AML-193 (cell line): ENCODE results near the gene ZFYVE27.
"Not testable (repeated sequence)": the region's sequence is repeated elsewhere in the genome, so short reads cannot be mapped to it uniquely, and the experiment has no call there.

Experiments
- DNase-seq, 2 experiments: peaks; one replicate each; lab custom pipeline; 2025; lab: John Stamatoyannopoulos, UW

ZFYVE27 gene, protein sequence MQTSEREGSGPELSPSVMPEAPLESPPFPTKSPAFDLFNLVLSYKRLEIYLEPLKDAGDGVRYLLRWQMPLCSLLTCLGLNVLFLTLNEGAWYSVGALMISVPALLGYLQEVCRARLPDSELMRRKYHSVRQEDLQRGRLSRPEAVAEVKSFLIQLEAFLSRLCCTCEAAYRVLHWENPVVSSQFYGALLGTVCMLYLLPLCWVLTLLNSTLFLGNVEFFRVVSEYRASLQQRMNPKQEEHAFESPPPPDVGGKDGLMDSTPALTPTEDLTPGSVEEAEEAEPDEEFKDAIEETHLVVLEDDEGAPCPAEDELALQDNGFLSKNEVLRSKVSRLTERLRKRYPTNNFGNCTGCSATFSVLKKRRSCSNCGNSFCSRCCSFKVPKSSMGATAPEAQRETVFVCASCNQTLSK

DNA sequence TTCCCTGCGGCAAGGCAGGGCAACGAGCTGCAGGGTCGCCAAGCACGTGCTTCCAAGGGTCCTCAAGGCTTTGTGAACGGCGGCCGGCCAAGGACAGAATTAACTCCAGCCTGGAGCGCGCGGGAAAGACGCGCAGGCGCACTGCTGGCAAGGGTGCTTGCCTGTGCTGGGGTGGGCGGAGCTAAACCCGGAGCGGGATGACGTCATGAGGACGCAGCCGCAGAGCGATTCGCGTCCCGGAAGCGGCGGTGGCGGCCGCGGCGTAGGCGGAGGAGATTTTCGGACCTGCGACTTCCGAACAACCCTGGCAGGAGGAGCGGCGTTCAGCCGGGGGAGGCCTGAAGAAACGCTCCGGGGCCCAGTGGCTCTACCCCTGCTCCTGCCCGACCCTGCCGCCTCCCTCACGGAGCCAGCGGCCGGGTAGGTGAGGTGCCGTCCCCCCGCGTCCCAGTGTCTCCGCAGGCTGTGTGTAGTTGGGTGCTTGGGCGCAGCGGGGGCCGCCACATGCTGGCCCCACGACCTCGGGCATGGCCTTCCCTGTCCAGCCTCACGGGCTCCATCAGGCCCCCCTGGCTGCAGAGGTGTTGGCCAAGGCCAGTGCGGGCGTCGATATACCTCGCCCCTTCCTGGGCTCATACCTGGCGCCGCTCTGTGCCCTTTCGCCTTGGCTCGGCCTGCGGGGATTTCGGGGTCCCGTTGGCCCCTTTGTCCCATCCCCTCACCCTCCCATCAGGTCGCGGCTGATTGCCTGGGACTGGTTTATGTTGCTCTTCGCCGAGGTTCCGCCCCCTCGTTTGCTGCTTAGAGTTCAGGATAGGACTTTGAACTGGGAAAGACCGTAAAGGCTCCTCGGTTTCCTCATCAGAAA, at the start of gene ZFYVE27:
ZFYVE27 (plus strand) TSS at position 227 of the 868 bp plus-strand sequence. CDS start 1,350 bp downstream, outside the sequence.
- peak; percentile 81 to 85 for DNase-seq

DNA sequence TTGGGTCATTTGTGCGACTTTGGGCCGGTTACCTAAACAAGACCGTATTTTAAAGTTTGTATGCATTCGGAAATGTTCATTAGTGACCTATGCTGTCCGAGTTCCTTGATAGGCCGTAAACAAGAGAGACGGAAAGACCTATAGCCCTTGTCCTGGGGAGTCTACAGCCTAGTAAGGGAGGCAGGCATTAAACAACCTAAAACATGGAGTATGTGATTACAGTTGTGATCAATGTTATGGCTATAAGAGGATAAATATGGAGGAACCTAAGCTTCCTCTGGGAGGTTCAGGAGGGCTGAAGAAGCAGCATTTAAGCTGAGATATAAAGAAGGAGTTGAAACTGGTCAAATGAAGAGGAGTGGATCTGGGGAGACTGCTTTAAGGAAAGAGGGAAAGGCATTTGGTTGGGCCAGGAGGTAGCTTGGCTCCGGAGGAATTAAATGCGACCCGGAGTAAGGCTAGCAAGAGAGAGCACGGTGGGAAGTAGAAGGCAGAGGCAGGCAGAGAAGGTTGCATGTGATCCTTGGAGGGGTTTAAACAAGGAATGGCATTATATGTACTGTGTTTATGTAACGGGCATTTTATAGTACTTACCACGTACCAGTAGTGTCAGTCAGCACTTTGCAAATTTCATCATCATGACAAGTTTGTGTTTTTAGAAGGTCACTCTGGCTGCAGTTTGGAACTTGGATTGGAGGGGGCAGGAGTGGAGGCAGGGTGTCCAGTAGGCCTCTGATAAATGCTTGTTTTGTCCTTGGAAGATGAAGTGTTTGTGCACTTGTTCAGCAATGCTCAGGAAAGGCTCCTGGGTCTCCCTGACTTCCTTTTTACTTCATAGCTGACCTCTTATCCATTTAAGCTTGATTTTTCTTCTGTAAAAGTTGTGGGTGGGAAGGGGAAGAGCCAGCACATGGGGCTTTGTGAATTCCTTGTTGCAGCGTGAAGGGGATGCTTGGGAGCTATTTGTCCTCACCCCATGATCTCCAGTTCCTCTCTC, 48.8 kb upstream of the ZFYVE27 start:
- DNase-seq: peak in 1 of 2 experiments; percentile 30

DNA sequence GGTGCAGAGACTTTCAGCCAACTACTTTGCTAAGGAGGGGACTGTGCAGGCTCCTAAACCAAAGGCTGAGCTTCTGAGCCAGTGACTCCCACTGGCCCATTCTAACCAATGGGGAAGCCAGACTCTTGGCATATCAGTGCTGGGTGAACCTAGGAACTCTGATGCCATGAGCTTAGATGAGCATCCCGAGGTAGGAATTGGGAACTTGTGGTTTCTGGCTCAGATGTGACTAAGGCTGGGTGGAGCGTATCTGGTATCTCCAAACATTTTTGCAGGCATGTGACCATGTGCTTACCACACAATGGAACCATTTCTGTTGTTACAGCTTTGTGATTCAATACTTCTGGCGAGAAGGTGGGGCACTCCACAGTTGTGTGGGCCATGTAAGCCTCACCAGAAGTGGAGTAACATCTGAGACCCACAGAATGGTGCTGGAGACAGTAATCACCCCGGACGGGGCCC, 47.3 kb upstream of the ZFYVE27 start:
- no peak for DNase-seq

DNA sequence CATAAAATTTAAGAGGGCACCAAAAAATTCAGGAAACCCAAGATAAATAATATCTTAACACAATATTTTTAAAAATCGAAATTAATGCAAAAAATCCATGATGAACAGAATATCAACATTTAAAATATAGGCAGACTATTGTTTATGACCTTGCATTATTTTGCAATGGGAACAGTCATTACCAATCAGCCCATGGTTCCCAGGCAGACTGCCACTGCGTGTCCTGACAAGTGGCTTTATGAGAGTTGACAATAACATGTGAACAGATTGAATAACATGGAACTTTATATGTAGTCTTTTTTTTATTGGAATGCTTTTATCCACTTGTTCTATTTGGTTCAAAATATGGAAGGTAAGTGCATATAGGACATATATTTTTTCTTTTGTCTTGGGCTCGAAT, 46.8 kb upstream of the ZFYVE27 start:
- DNase-seq: no peak

DNA sequence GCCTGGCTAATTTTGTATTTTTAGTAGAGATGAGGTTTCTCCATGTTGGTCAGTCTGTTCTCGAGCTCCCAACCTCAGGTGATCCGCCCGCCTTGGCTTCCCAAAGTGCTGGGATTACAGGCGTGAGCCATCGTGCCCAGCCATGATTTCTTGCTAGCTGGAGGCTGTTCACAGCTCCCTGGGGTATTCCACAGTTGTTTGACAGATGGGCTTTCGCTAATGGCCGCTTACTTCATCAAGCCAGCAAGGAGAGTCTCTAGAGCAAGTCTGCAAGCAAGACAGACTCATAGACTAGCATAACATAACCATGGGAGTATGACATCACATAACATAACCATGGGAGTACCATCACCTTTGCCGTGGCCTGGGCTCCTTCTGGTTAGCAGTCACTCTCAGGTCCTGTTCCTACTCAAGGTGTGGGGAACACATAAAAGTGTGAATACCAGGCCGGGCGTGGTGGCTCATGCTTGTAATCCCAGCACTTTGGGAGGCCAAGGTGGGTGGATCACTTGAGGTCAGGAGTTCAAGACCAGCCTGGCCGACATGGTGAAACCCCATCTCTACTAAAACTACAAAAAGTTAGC, 38.8 kb upstream of the ZFYVE27 start:
- not testable (repeated sequence) for DNase-seq

DNA sequence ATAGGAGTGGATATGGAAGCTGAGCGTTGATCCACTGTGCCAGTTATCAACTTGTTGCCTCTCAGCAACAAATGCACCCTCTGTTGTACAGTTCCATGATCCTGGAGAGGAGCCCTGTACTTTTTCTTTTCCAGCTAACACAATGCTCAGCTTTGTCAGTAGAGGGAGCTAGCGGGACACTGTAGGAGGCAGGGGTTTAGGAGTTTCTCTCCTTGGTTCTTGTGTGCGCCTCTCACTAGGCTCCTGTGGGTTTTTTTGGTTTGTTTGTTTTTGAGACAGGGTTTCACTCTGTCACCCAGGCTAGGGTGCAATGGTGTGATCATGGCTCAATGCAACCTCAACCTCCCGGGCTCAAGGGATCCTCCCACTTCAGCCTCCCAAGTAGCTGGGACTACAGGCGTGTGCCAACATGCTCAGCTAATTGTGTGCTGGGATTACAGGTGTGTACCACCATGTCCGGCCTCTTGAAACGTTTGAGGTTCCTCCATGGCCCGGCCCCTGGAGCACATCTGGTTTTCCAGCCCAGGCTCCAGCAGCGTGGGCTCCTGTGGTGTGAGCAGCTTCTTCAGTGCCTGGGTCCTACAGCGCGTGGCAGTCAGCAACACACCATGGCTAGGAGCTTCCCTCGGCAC, 35.4 kb upstream of the ZFYVE27 start:
- DNase-seq: peak; percentile 77 to 78

DNA sequence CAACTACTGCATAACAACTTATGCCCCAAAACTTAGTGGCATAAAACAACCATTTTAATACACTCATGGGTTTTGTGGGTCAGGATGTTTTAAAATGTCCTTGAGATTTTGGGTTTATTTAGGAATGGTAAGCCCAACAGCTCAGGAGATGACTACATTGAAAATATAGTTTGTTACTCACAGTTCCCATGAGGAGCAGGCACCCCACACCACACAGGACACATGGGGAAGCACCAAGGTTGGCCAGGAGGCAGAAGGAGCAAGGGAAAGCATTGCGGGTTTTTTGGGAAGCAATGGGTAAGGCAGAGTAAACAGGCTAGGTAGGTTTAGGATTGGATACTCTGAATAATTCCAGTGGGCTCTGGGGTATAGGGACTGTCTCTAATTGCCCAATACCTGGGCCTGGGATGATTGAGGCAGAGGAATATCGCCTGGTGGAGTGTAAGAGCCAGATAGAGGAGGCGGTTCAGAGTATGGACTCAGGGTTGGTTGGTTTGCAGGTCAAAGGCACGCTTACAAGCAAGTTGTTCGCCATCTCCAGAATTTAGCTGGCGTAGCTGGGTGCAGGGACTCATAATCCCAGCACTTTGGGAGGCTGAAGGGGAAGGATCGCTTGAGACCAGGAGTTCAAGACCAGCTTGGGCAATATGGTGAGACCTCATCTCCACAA, 33.4 kb upstream of the ZFYVE27 start:
- no peak for DNase-seq

DNA sequence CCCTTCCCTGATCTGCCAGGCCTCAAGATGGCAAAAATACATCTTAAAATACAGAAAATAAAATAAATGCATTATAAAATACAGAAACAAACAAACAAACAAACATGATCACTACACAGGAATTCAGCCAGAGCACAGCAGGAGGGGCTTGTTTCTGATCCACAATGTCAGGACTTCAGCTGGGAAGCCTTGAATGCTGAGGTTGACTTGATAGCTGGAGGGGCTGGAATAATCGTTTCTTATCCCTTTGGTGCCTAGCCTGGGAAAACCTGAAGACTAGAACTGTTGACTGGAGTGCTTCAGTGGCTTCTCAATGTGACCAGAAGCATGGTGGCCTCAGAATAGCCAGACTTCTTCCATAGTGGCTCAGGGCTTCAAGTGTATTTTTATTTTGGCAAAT, 32.6 kb upstream of the ZFYVE27 start:
- no peak for DNase-seq

DNA sequence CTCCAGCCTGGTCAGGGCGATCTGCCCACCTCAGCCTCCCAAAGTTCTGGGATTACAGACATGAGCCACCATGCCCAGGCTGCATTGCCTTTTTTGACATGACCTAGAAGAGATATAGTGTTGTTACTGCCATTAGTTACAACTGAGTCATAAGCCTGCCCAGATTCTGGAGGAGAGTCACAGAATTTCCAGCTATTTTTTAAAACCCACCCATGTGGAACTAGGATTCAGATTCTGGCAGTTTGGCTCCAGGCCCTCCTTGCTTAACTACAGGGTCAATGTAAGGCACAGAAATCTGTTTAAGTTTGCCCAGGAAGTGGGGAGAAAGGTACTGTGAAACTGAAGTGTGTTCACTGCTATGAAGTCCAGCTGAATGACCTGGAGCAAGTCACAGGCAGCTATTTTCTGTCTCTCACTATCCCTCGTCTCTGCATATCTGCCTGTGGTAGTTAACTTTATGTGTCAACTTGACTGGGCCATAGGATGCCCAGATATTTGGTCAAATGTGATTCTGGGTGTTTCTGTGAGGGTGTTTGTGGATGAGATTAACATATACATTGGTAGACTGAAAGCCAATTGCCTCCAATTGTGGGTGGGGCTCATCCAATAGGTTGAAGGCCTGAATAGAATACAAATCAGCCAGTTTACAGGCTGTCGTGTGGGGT, 31.8 kb upstream of the ZFYVE27 start:
- DNase-seq: no peak

DNA sequence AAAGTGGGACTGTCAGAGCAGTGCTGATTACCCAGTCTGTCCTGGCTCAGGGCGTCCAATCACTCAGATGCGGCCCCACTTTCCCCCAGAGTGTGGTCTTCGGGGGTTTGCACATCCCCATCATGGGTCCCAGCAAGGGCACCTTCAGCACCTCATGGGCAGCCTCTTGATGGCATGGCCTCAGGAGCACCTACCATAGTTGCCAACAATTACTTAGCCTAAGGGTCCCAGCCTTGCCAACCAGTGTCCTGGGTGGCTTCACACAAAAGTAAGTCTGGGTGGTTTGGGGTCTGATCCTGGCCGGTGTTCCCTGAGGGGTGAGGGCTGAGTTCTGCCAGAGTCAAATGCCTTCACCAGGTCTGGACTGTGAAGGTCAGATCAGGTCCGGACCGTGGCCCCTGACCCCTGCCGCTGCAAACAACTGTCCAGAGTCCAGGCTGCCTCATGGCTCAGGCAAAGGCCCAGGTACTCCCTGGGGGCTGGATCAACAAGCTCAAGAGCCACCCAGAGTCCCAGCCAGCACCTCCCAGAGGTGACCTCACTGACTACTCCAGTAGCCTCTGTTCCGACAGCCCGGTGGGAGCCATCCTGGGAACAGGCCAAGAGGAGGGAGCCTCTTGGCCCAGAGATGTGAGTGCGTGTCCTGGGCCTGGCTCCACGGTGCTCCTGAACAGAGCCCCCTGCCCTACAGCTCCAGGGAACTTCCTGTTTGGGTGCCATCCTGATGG, 29.6 kb upstream of the ZFYVE27 start:
- no peak for DNase-seq

DNA sequence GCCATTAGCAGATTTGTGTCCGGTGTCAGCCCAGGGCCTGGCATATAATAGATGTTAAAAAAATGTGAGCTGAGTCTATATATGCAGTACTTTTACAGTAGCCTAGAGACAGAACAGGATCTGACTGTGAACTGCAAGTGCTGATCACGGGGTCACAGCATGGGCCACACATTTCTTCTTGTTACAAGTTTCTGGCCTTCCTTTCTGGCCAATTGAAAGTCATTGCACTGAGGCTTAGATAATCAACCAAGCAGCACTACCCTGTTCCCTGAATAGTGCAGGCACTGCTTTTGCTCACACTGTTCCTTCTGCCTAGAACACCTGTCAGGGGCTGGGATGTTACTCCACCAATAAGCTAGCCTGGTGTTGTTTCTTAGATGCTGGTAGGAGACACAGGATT, 28.8 kb upstream of the ZFYVE27 start:
- DNase-seq: no peak

DNA sequence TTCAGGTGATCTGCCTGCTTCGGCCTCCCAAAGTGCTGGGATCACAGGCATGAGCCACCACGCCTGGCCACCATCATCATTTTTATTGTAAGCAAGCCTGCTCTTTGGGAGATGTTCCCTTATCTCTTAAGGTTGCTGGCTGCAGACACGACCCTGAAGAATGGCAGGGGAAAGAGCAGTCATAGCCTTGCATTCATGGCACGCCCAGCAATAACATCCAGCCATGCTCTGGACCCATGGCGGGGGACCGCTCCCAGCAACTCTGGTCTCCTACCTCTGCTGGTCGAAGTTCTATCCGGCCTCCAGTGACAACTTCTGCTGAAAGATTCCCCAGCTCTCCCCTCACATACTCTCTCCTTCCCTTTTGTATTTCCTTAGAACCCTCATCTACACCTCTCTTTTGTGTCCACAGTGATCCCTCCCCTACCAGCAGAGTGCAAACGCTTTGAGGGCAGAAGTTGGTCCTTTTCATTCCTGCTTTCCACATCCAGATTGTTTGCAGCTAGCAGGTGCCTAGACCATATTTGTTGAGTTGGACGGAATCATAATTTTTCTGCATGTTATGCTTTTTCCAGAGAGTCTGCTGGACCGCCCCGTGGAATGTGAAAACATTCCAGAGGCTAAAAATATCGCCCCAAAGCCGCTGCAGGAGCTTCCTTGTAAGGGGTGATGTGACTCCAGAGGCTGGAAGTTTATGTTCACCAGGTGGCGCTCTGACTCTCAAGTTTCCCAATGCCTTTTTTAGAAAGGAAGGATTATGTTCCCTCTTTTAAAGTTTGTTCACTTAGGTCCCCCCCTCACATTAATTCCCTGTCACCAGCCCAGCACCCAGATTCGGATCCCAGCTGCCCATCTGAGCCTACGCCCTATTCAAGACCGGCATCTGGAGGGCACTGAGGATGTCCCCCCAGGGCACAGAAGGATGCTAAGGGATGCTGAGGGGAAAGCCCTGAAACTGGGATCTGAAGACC, 27.7 kb upstream of the ZFYVE27 start:
- peak; percentile 60 to 70 for DNase-seq

DNA sequence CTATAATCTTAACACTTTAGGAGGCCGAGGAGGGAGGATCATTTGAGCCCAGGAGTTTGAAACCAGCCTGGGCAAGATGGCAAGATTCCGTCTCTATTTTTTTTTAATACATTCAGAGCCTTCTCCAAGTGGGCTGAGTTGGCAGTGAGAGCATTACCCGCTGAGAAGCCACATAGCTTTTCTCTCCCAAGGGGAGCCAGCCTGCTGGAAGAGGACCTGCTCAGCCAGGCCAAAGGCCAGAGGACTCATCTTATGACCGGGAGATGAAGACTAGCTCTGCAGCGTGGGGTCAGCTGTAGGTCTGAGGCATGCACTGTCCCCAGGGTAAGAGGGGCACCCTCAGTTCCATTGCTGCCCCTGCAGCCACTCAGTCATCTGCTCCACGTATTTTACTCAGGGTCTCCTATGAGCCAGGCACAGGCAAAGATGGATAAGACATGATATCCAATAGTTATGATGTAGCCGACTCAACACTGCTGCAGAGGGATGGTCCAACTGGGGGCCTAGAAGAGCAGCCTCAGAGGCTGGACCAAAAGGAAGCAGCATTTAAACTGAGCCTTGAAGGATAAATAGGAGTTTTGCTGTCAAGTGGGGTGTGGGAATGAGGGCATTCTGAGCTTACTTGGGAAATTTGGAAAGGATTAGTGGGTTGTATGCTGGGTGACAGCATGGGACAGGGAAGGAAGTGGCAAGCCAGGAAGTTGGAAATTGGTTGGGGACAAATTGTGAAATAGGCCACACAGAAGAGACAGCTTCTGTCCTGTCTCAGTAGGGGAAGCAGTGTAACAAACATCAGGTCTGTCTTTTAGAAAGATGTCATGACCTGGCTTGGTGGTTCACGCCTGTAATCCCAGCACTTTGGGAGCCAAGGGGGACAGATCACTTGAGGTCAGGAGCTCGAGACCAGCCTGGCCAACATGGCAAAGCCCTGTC, 25.0 kb upstream of the ZFYVE27 start:
- peak; percentile 14 for DNase-seq

DNA sequence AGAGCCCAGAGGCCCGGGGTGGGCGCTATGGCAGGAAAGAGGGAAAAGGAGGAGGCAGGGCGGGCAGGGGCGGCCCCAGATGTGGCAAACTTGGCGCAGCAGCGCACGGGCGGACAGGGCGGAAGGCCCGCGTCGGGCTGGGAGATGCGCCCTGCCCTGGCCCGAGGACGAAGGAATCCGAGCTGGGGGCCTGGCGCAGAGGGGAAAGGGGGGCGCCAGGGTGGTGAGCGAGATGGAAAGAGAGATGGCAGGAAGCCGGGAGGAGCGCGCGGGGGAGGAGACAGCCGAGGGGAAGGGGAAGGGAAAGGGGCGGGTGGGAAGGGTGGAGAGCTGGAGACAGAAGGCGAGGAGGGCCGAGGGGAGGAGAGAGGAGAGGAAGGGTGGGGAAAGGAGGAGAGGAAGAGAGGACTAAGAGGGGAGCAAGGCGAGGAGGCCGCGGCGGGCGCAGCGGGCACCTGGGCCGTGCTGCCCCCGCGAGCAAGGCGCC, 23.5 kb upstream of the ZFYVE27 start, which contains the start of gene MARVELD1:
MARVELD1 (plus strand) TSS at position 392 of the 487 bp plus-strand sequence. CDS start 147 bp downstream, outside the sequence.
- DNase-seq: peak; percentile 16 to 37

DNA sequence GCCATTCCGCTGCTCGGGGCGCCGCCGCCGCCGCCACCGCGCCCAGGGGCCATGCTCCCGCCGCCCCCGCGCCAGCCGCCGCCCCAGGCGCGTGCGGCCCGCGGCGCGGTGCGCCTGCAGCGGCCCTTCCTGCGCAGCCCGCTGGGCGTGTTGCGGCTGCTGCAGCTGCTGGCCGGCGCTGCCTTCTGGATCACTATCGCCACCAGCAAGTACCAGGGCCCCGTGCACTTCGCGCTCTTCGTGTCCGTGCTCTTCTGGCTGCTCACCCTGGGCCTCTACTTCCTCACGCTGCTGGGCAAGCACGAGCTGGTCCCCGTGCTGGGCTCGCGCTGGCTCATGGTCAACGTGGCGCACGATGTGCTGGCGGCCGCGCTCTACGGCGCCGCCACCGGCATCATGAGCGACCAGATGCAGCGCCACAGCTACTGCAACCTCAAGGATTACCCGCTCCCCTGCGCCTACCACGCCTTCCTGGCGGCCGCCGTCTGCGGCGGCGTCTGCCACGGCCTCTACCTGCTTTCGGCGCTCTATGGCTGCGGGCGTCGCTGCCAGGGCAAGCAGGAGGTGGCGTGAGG, 23.0 kb upstream of the ZFYVE27 start:
- peak in 1 of 2 experiments; percentile 50 for DNase-seq
